LNCAP (cell line): ENCODE data around the gene GSN.

Experiments used
- CTCF ChIP-seq: fragments of 450-650 bp; IDR thresholded peaks from 2 replicates; pipeline ENCODE4 v1.5.1; 2017; ENCODE audit warnings: mild to moderate bottlenecking

The GSN gene

GRCh38 chr9:121226175-121226574 lies 41.8 kb upstream of the GSN start:
- TF ChIP-seq CTCF, result no peak

- no peak for TF ChIP-seq CTCF
Observed at GRCh38 chr9:121227862-121228261, 40.1 kb upstream of the GSN start.

GRCh38 chr9:121230256-121230655 lies 37.7 kb upstream of the GSN start:
- TF ChIP-seq CTCF, result no peak

GRCh38 chr9:121232251-121232650 lies 35.7 kb upstream of the GSN start:
- no peak for TF ChIP-seq CTCF

- TF ChIP-seq CTCF, result no peak
Observed at GRCh38 chr9:121233906-121234831, 33.8 kb upstream of the GSN start.

GRCh38 chr9:121234832-121235161 lies 33.2 kb upstream of the GSN start:
- TF ChIP-seq CTCF, result no peak

GRCh38 chr9:121235512-121235911 lies 32.5 kb upstream of the GSN start:
- no peak for TF ChIP-seq CTCF
